HG03135 (cell line): ENCODE data around the gene GABRR1.
"Not testable (repeated sequence)": the region's sequence is repeated elsewhere in the genome, so short reads cannot be mapped to it uniquely, and the experiment has no call there.

ENCODE experiments used
- ATAC-seq: cut with Tn5 transposase; IDR thresholded peaks from one replicate; pipeline ENCODE4 v1.9.1; 2021; ENCODE audit warnings: mild to moderate bottlenecking, moderate library complexity; ENCODE audit not compliant: unreplicated experiment

GABRR1 gene

GRCh38 chr6:89161326-89162046 lies 55.7 kb downstream of the GABRR1 start:
- ATAC-seq: no peak

GRCh38 chr6:89160331-89161092 lies 56.6 kb downstream of the GABRR1 start:
- ATAC-seq: no peak

GRCh38 chr6:89154131-89154530 lies 63.0 kb downstream of the GABRR1 start:
- ATAC-seq: no peak

GRCh38 chr6:89148016-89148750 lies 69.0 kb downstream of the GABRR1 start:
- ATAC-seq: no peak

- ATAC-seq: peak; percentile 35
These were observed 70.1 kb downstream of the GABRR1 start for GRCh38 chr6:89146718-89147700.

- ATAC-seq: peak; percentile 53
These were observed 71.0 kb downstream of the GABRR1 start, which contains the start of gene PM20D2 for GRCh38 chr6:89145956-89146717. Gene PM20D2, plus strand, starts transcription at chr6:89146055. Its CDS starts 90 bp downstream, at chr6:89146145.

- peak; percentile 60 for ATAC-seq
These were observed 71.8 kb downstream of the GABRR1 start for GRCh38 chr6:89145091-89145955.

GRCh38 chr6:89144354-89144906 lies 72.7 kb downstream of the GABRR1 start:
- peak; percentile 46 for ATAC-seq

- ATAC-seq: no peak
These were observed 76.6 kb downstream of the GABRR1 start for GRCh38 chr6:89140347-89141156.

GRCh38 chr6:89139509-89140346 lies 77.4 kb downstream of the GABRR1 start:
- no peak for ATAC-seq

- no peak for ATAC-seq
These were observed 79.0 kb downstream of the GABRR1 start for GRCh38 chr6:89138173-89138572.

- no peak for ATAC-seq
These were observed 82.4 kb downstream of the GABRR1 start for GRCh38 chr6:89134723-89135122.

- ATAC-seq: no peak
These were observed 83.2 kb downstream of the GABRR1 start for GRCh38 chr6:89133981-89134380.

- ATAC-seq: no peak
These were observed 85.1 kb downstream of the GABRR1 start for GRCh38 chr6:89132057-89132456.

GRCh38 chr6:89131599-89131998 lies 85.6 kb downstream of the GABRR1 start:
- no peak for ATAC-seq

- ATAC-seq: not testable (repeated sequence)
These were observed 88.9 kb downstream of the GABRR1 start for GRCh38 chr6:89128256-89128671.
